Fibroblast of gingiva (primary cell): ENCODE measurements around the gene TRIP4.
"Not testable (repeated sequence)": the region's sequence is repeated elsewhere in the genome, so short reads cannot be mapped to it uniquely, and the experiment has no call there.

Experiments used
- DNase-seq: peaks from one replicate; pipeline ENCODE4 v3.0.0-alpha.2; 2011; ENCODE audit warnings: low read depth

TRIP4 gene

GRCh38 chr15:64387562-64388168 lies at the start of gene TRIP4:
Gene TRIP4, plus strand, starts transcription at chr15:64387836. Its CDS starts 28 bp downstream, at chr15:64387864.
- DNase-seq: peak; percentile 98

- DNase-seq: no peak
Measured at GRCh38 chr15:64340355-64340754, 47.3 kb upstream of the TRIP4 start.

DNA sequence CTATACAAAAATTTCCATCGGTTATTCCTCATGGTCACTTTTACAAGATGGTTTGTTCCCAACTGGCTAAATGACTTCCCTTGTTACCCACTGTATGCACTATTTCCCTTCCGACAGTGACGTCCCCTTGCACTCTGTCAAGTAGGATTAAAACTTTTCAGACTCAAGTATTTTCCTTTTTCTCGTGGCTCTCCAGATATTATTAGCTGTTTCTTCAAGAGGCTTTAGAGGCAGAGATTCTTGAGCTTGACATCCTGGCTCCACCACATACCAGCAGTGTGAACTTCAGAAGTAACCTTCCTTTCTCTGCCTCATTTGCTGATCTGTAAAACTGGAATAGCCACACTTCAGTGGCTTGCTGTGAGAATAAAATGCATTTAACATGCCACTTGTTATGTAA lies 45.7 kb upstream of the TRIP4 start:
- no peak for DNase-seq

DNA sequence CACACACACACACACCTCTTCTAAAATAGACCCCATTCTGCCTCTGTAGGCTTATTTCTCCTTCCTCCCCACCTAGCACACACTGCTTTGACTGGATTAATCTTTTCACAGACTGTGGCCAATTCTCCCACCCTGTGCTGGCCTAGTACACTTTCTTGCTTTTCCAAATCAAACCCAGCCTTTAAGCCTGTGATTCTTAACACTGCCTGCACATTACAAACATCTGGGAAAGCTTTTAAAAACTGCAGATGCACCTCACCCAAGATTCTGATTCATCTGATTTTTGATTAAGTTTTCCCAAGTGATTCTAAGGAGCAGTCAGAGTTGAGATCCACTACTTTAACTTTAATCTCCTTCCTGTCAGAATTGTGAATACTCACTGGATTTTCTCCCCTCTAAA lies 44.4 kb upstream of the TRIP4 start:
- DNase-seq: no peak

- DNase-seq: no peak
Measured at GRCh38 chr15:64343841-64344240, 43.8 kb upstream of the TRIP4 start.

DNA sequence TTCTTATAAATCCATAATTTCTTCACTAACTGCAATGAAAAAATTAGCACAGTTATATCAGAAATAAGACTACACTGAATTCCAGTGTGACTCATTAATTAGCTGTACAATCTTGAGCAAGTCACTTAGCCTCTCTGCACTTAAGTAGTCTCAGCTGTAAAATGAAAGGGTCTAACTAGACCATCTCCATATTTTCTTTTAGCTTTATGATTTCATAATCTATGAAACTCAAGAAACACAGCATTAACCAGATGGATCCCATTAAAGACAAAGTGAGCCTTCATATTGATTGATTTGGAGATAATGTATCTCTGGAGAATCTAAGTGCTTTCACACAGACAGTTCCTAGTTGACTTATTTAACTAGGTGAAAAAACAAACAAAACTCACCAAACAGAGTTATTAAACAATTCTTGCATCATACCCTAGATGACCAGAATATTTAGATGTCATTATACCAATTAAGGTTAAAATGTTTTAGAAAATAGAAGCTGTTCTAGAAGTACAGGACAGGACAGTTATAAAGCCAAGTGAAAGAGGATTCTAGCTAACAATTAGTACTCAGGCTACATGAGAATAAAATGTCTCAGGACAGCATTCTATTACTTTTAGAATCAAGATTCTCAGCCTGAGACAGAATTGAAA lies 42.9 kb upstream of the TRIP4 start:
- peak; percentile 68 for DNase-seq

DNA sequence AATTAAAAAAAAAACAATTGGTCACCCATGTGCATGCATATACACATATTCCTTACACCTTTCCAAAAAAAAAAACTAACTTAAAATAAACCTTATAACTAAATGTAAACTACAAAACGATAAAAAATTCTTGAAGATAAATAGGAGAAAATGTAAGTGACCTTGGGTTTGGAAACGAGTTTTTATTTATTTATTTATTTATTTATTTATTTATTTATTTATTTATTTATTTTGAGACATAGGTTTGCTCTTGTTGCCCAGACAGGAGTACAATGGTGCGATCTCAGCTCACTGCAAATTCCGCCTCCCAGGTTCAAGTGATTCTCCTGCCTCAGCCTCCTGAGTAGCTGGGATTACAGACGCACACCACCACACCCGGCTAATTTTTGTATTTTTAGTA lies 41.4 kb upstream of the TRIP4 start:
- not testable (repeated sequence) for DNase-seq

- DNase-seq: no peak
Measured at GRCh38 chr15:64348455-64348854, 39.2 kb upstream of the TRIP4 start.

GRCh38 chr15:64349375-64349774 lies 38.3 kb upstream of the TRIP4 start:
- DNase-seq: no peak

GRCh38 chr15:64351265-64351664 lies 36.4 kb upstream of the TRIP4 start:
- DNase-seq: no peak

GRCh38 chr15:64354688-64355344 lies 32.8 kb upstream of the TRIP4 start:
- no peak for DNase-seq

- DNase-seq: no peak
Measured at GRCh38 chr15:64355348-64355943, 32.2 kb upstream of the TRIP4 start.

DNA sequence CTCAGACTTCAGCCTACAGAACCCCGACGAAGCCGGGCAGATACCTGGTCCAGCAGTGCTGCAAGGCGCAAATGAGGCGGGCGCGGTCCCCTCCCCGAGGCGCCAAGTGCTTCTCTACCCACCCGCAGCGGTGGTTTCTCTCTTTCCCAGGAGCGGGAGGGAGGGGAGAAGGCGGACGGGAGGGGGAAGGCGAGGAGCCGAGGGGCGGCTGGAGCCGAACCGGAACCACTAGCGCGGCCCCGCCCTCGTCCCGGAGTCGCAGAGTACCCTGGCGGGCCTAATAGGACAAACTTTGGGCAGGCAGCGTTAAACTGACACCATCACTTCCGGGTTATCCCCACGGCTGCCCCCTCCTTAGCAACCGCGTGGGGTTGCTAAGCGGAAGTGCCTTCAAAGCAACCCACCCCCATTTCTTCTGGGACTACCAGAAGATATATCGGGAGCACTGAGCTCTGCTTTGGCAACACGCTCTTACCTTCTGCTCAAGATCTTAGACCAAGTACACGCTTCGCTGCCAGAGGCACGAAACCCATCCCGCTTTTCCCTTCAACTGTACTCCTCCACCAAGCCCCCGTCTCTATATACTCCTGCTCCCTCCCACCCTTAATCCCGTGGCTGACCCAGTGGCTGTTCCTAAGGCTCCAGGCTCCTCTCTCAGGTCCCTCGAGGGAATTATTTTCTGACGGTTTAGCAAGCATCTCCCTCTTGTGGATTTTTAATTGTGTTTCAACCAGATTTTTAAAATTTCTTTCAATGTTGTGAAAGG lies 31.5 kb upstream of the TRIP4 start, which contains the start of gene CSNK1G1:
Gene CSNK1G1 (minus strand): TSS at position 230 of the 766 bp plus-strand sequence. CDS start 55,674 bp downstream, outside the sequence.
- DNase-seq: peak; percentile 98

DNA sequence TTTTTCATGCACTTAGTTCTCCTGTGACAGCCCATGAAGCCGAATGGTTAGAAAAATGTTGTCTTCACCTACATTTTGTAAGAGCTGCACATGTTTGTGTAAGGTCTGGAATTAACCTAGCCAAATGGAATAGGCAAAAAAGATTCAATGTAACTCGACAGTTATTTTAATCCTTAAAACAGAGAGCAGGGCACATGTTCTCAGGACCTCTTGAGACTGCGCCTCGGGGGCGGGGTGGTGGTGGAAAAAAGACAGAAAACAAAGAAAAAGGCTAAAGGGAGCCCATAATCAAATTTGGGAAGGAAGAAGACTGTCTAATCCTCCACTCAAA lies 31.0 kb upstream of the TRIP4 start:
- no peak for DNase-seq

DNA sequence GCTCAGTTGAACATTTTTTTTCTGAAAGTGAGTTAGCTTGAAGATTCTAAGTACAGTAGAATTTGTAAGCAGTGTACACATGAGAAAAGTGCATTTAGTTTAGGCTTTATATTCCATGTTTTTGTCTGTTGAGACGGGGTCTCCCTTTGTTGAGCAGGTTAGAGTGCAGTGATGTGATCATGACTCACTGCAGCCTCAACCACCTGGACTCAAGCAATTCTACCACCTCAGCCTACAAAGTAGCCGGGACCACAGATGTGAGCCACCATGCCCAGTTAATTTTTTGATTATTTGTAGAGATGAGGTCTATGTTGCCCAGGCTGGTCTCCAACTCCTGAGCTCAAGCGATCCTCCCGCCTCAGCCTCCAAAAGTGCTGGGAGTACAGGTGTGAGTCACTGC lies 26.4 kb upstream of the TRIP4 start:
- DNase-seq: no peak

- no peak for DNase-seq
Measured at GRCh38 chr15:64369078-64369607, 18.5 kb upstream of the TRIP4 start.

GRCh38 chr15:64371383-64371782 lies 16.3 kb upstream of the TRIP4 start:
- DNase-seq: not testable (repeated sequence)

- no peak for DNase-seq
Measured at GRCh38 chr15:64373360-64373759, 14.3 kb upstream of the TRIP4 start.

- peak; percentile 36 for DNase-seq
Measured at GRCh38 chr15:64379216-64379960, 8.2 kb upstream of the TRIP4 start.

DNA sequence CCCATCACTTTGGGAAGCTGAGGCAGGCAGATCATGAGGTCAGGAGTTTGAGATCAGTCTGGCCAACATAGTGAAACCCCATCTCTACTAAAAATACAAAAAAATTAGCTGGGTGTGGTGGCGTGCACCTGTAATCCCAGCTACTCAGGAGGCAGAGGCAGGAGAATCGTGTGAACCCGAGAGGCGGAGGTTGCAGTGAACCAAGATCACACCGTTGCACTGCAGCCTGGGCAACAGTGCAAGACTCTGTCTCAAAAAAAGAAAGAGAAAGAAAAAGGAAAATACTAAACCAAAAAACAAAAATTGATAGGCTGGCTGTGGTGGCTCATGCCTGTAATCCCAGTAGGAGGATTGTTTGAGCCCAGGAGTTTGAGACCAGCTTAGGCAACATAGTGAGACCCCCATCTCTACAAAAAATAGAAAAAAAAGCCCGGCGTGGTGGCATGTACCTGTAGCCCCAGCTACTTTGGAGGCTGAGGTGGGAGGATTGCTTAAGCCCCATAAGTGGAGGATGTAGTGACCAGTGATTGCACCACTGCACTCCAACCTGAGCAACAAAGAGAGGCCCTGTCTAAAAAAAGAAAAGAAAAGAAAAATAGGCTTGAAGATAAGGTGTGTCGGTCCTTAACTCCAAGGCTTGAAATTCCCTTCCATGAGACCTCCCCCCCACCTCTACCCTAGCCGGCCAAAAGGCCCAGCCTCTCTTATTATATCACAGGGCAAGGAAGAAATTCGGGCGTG lies 7.3 kb upstream of the TRIP4 start:
- not testable (repeated sequence) for DNase-seq
